H1 (cell line): ENCODE measurements around the gene DOCK3. TPM values are rescaled to one million over a fixed set of nuclear protein-coding genes. Genes with fewer than 3 reads are reported as not detected.

Experiments used
- CTCF ChIA-PET: fragments of 300-600 bp; sonication (Branson Sonifier 250); formaldehyde crosslinking; loops from one replicate; lab custom pipeline; 2021; ENCODE audit not compliant: partially characterized antibody; lab: Charles Lee
- POLR2A ChIA-PET: fragments of 300-600 bp; sonication (Branson Sonifier 250); formaldehyde crosslinking; loops from one replicate; lab custom pipeline; 2021; ENCODE audit warnings: inconsistent platforms; ENCODE audit not compliant: partially characterized antibody; lab: Charles Lee
- DNase-seq, 2 experiments: peaks; one replicate each; pipeline versions ENCODE4 v3.0.0 to v3.0.0-alpha.2; 2010 to 2022; ENCODE audit warnings: low spot score in 2 of 2, low read depth in 1 of 2, mixed read lengths in 1 of 2
- FAIRE-seq: peaks from 2 replicates; lab custom pipeline; 2011; peaks lifted over from hg19 to GRCh38; lab: Jason Lieb, UNC
- H2AFZ ChIP-seq: 2 replicates; pipeline ENCODE4 v1.8.1; 2012; ENCODE audit warnings: low read length, inconsistent platforms
- H2AK5ac ChIP-seq: 2 replicates; pipeline ENCODE4 v1.6.1; 2013; ENCODE audit warnings: low read depth, low read length
- H2BK120ac ChIP-seq: replicated peaks from 2 replicates; pipeline ENCODE3; 2013; ENCODE audit warnings: low read depth, low read length, inconsistent platforms
- H2BK12ac ChIP-seq: 2 replicates; pipeline ENCODE4 v1.6.1; 2013; ENCODE audit warnings: low read depth, low read length
- H2BK15ac ChIP-seq: 2 replicates; pipeline ENCODE4 v1.6.1; 2013; ENCODE audit warnings: low read length
- H2BK20ac ChIP-seq: 2 replicates; pipeline ENCODE4 v1.6.1; 2013; ENCODE audit warnings: low read length
- H2BK5ac ChIP-seq: 2 replicates; pipeline ENCODE4 v1.6.1; 2013; ENCODE audit warnings: low read depth, low read length
- H3K14ac ChIP-seq: 2 replicates; pipeline ENCODE4 v1.6.1; 2013; ENCODE audit warnings: inconsistent platforms; ENCODE audit not compliant: insufficient read length
- H3K18ac ChIP-seq: 2 replicates; pipeline ENCODE4 v1.6.1; 2013; ENCODE audit warnings: low read length; ENCODE audit errors: extremely low read depth
- H3K23ac ChIP-seq: 2 replicates; pipeline ENCODE4 v1.6.1; 2013; ENCODE audit warnings: inconsistent platforms; ENCODE audit not compliant: insufficient read length
- H3K23me2 ChIP-seq: 2 replicates; pipeline ENCODE4 v1.6.1; 2013; ENCODE audit warnings: low read depth, low read length
- H3K27ac ChIP-seq: 2 replicates; pipeline ENCODE4 v1.6.1; 2011; ENCODE audit warnings: low read depth, low read length, inconsistent platforms
- H3K27me3 ChIP-seq, 4 experiments: replicated peaks in 1 of 4; 1 replicate in 1 of 4; 2 replicates in 3 of 4; pipeline versions ENCODE4 v1.6.1 to v1.8.1; 2011 to 2013; ENCODE audit warnings: low read length in 3 of 4, mild to moderate bottlenecking in 3 of 4, inconsistent platforms in 2 of 4, mixed read lengths in 2 of 4, moderate library complexity in 1 of 4; ENCODE audit not compliant: control insufficient read depth in 3 of 4, insufficient read depth in 3 of 4; ENCODE audit errors: extremely low read depth in 1 of 4
- H3K36me3 ChIP-seq, 4 experiments: 2 replicates each; pipeline versions ENCODE4 v1.6.1 to v1.8.1; 2011 to 2013; ENCODE audit warnings: mild to moderate bottlenecking in 4 of 4, low read length in 3 of 4, moderate library complexity in 2 of 4, control low read depth in 1 of 4, inconsistent platforms in 1 of 4; ENCODE audit not compliant: insufficient read depth in 4 of 4, control insufficient read depth in 2 of 4
- H3K4ac ChIP-seq: replicated peaks from 2 replicates; pipeline ENCODE3; 2013; ENCODE audit warnings: low read length, low read depth, mixed read lengths, inconsistent platforms; ENCODE audit not compliant: insufficient read length
- H3K4me1 ChIP-seq, 4 experiments: replicated peaks in 1 of 4; 1 replicate in 1 of 4; 2 replicates in 3 of 4; pipeline versions ENCODE4 v1.6.1 to v1.8.1; 2011 to 2013; ENCODE audit warnings: low read length in 3 of 4, inconsistent platforms in 2 of 4, mixed read lengths in 1 of 4; ENCODE audit not compliant: insufficient read depth in 4 of 4, control insufficient read depth in 3 of 4
- H3K4me2 ChIP-seq, 2 experiments: 2 replicates each; pipeline versions ENCODE4 v1.6.1 to v1.8.1; 2011 to 2013; ENCODE audit warnings: low read depth in 2 of 2, low read length in 2 of 2, control low read depth in 1 of 2, inconsistent platforms in 1 of 2, mild to moderate bottlenecking in 1 of 2; ENCODE audit not compliant: insufficient read depth in 1 of 2
- H3K4me3 ChIP-seq, 4 experiments: fragments of 200-600, 300-600 bp in 1 of 4; sonication (generic), shearing (Covaris generic), sonication (Bioruptor Twin) in 1 of 4; 2 replicates each; pipeline versions ENCODE4 v1.5.1 to v1.8.1; 2011 to 2016; ENCODE audit warnings: low read length in 4 of 4, low read depth in 3 of 4, control low read depth in 2 of 4, inconsistent platforms in 2 of 4, mild to moderate bottlenecking in 2 of 4, mixed read lengths in 1 of 4, moderate library complexity in 1 of 4; ENCODE audit not compliant: insufficient read depth in 2 of 4; ENCODE audit errors: extremely low read depth in 1 of 4
- H3K56ac ChIP-seq: replicated peaks from 2 replicates; pipeline ENCODE3; 2013; ENCODE audit warnings: low read depth, mild to moderate bottlenecking, mixed read lengths, low read length, inconsistent platforms; ENCODE audit not compliant: insufficient read length
- H3K79me1 ChIP-seq: 2 replicates; pipeline ENCODE4 v1.6.1; 2013; ENCODE audit warnings: low read depth, low read length, control low read depth
- H3K79me2 ChIP-seq, 2 experiments: 2 replicates each; pipeline versions ENCODE4 v1.6.1 to v1.8.1; 2012 to 2013; ENCODE audit warnings: low read length in 2 of 2, mild to moderate bottlenecking in 2 of 2, inconsistent platforms in 1 of 2; ENCODE audit not compliant: insufficient read depth in 2 of 2, control insufficient read depth in 1 of 2
- H3K9ac ChIP-seq, 4 experiments: replicated peaks in 1 of 4; 1 replicate in 1 of 4; 2 replicates in 3 of 4; pipeline versions ENCODE4 v1.6.1 to v1.8.1; 2011 to 2013; ENCODE audit warnings: low read depth in 3 of 4, low read length in 3 of 4, control low read depth in 2 of 4, mild to moderate bottlenecking in 2 of 4, moderate library complexity in 2 of 4, inconsistent platforms in 1 of 4; ENCODE audit errors: extremely low read depth in 1 of 4
- H3K9me3 ChIP-seq, 2 experiments: 2 replicates each; pipeline versions ENCODE4 v1.6.1 to v1.8.1; 2012 to 2013; ENCODE audit warnings: mild to moderate bottlenecking in 2 of 2, moderate library complexity in 2 of 2, control low read depth in 1 of 2, inconsistent platforms in 1 of 2, low read depth in 1 of 2, low read length in 1 of 2, mixed read lengths in 1 of 2; ENCODE audit not compliant: insufficient read depth in 2 of 2
- H4K20me1 ChIP-seq, 2 experiments: replicated peaks in 1 of 2; 2 replicates each; pipeline versions ENCODE3 to v1.8.1; 2011 to 2013; ENCODE audit warnings: inconsistent platforms in 2 of 2, low read length in 2 of 2, mild to moderate bottlenecking in 1 of 2; ENCODE audit not compliant: insufficient read depth in 2 of 2, control insufficient read depth in 1 of 2
- H4K5ac ChIP-seq: 2 replicates; pipeline ENCODE4 v1.6.1; 2013; ENCODE audit warnings: low read length, low read depth, mixed read lengths, inconsistent platforms; ENCODE audit not compliant: insufficient read length
- H4K8ac ChIP-seq: 2 replicates; pipeline ENCODE4 v1.8.0; 2013; ENCODE audit warnings: mild to moderate bottlenecking, moderate library complexity, low read length, inconsistent platforms; ENCODE audit not compliant: insufficient read depth; ENCODE audit errors: extremely low read depth
- H4K91ac ChIP-seq: replicated peaks from 2 replicates; pipeline ENCODE3; 2013; ENCODE audit warnings: low read length, mixed read lengths, inconsistent platforms; ENCODE audit not compliant: insufficient read length
- CREB1 ChIP-seq: IDR thresholded peaks from 2 replicates; pipeline ENCODE4 v1.6.1; 2012; ENCODE audit warnings: inconsistent platforms
- EP300 ChIP-seq, 2 experiments: IDR thresholded peaks; 1 replicate in 1 of 2; 2 replicates in 1 of 2; pipeline ENCODE4 v1.6.1; 2011 to 2012; ENCODE audit warnings: low read depth in 2 of 2, low read length in 2 of 2, mild to moderate bottlenecking in 2 of 2, borderline replicate concordance in 1 of 2, inconsistent platforms in 1 of 2, moderate library complexity in 1 of 2
- JUND ChIP-seq: IDR thresholded peaks from 2 replicates; pipeline ENCODE4 v1.6.1; 2011; ENCODE audit warnings: mild to moderate bottlenecking, improper control_type of control experiment, low read length
- KDM1A ChIP-seq: fragments of 200-600, 300-600 bp; sonication (generic); IDR thresholded peaks from 2 replicates; pipeline ENCODE4 v1.7.1; 2016; ENCODE audit warnings: mild to moderate bottlenecking, low read length, borderline replicate concordance
- MAFK ChIP-seq: IDR thresholded peaks from 2 replicates; pipeline ENCODE4 v1.6.1; 2012; ENCODE audit warnings: low read depth, mild to moderate bottlenecking, improper control_type of control experiment, low read length
- RAD21 ChIP-seq, 2 experiments: IDR thresholded peaks in 1 of 2; conservative IDR thresholded peaks in 1 of 2; 2 replicates each; pipeline ENCODE4 v1.6.1; 2011; ENCODE audit warnings: low read depth in 2 of 2, low read length in 2 of 2, improper control_type of control experiment in 1 of 2, inconsistent platforms in 1 of 2, mild to moderate bottlenecking in 1 of 2, moderate library complexity in 1 of 2
- SIX5 ChIP-seq: IDR thresholded peaks from 2 replicates; pipeline ENCODE4 v1.6.1; 2011; ENCODE audit warnings: mild to moderate bottlenecking, low read depth, low read length
- WGBS, 2 experiments: shearing (Covaris generic) in 1 of 2; methylation state at CpG; one replicate each; pipeline versions ENCODE4 v1.1.6 to v1.1.7; 2013 to 2015; ENCODE audit warnings: low lambda C conversion rate in 2 of 2, mixed read lengths in 2 of 2, inconsistent platforms in 1 of 2, low coverage in 1 of 2, missing lambda C conversion rate in 1 of 2; ENCODE audit not compliant: insufficient replicate concordance in 2 of 2, insufficient coverage in 1 of 2, insufficient read length in 1 of 2; ENCODE audit errors: extremely low coverage in 1 of 2, missing lambda C conversion rate in 1 of 2; 5-methylcytosine and 5-hydroxymethylcytosine counted together
- polyA plus RNA-seq, 7 experiments: library from polyadenylated mRNA; depleted of rRNA in 3 of 7; stranded (reverse) in 5 of 7; unstranded in 2 of 7; fragments of >200 nt in 5 of 7; fragments of 200-250 nt in 2 of 7; gene quantifications; 1 replicate in 5 of 7; 2 replicates in 1 of 7; 4 replicates in 1 of 7; pipeline versions ENCODE4 v1.2.1 to v1.2.3, GENCODE V29; 2011 to 2013; ENCODE audit warnings: missing spikeins in 2 of 7, mixed read lengths in 2 of 7
- total RNA-seq: library from RNA; stranded (reverse); fragmentation: NEBNext Ultra II Directional; extraction: Animal tissue kit (Norgen Biotek cat#: 25700); gene quantifications from 2 replicates; pipeline ENCODE4 v1.2.1, GENCODE V29; 2021

The DOCK3 gene
- total and polyA plus RNA-seq, 2 of the 8 experiments (the other 6 are each of a cell fraction or from before 2014, with no cell fraction given): 2.7 to 5.0 TPM

GRCh38 chr3:50687127-50687751 is 12.5 kb downstream of the DOCK3 start:
- Histone ChIP-seq H3K4me1 (peaks cover 2 to 11% (median 7%) of the 10 kb centered on the region in 4 experiments; a peak in 4 of 7 replicates), H3K79me2 (peaks cover 2 to 53% of the 10 kb centered on the region in 2 experiments; a peak in 2 of 4 replicates), H3K4me2 (no peak overlapping the region), H4K91ac (no peak overlapping the region), H2BK20ac (peak overlapping the region; percentile 1; the same call in 1 of the 2 replicates), H4K20me1 (peaks cover 0 to 3% of the 10 kb centered on the region in 2 experiments), H2BK12ac (0 out of 2 replicates have a peak overlapping the region, but pooled peaks have one; percentile 75), H2BK5ac (no peak overlapping the region), H3K79me1 (peaks cover 9% of the 10 kb centered on the region), H2BK15ac (no peak overlapping the region), H3K27ac (no peak overlapping the region), H2AK5ac (0 out of 2 replicates have a peak overlapping the region, but pooled peaks have one; percentile 2), H3K18ac (no peak overlapping the region), H3K23ac (no peak overlapping the region), H3K56ac (no peak overlapping the region), H4K5ac (no peak overlapping the region), H3K9me3 (no peaks in the 10 kb centered on the region), H3K4me3 (no peak overlapping the region), H2BK120ac (no peak overlapping the region), H2AFZ (no peak overlapping the region), H3K4ac (no peak overlapping the region), H3K27me3 (no peaks in the 10 kb centered on the region), H3K9ac (no peak overlapping the region), H3K36me3 (no peaks in the 10 kb centered on the region), H3K14ac (no peak overlapping the region), H3K23me2 (no peaks in the 10 kb centered on the region), H4K8ac (no peak overlapping the region)
- ChIA-PET CTCF (interaction anchor here (0.7 to 2.0 kb wide), 2 partner anchors 11 to 59 kb away, joined by 3 to 10 read pairs; no protein-coding TSS in a partner anchor), POLR2A (interaction anchor here (0.6 kb wide), 1 partner anchor 114 kb away, joined by 3 read pairs; no protein-coding TSS in a partner anchor)
- FAIRE-seq (no peak), DNase-seq (no peak)
- 90% methylated on average over 7 of the region's 7 CpGs; no CpG with 5 or more reads in 1 of the 2 experiments for WGBS, 2 experiments
- TF ChIP-seq EP300 (IDR thresholded peaks at IDR 0.05; ENCODE audit: borderline replicate concordance in 1 of 2, low read depth in 2 of 2, low read length in 2 of 2) (no peak), CREB1 (no peak), KDM1A (no peak), MAFK (no peak), RAD21 (IDR thresholded peaks at IDR 0.05 in 1 of 2, conservative IDR thresholded peaks at IDR 0.05 in 1 of 2; ENCODE audit: low read depth in 2 of 2, low read length in 2 of 2) (no peak), JUND (no peak), SIX5 (no peak)
